BE2C (cell line): Measurements from ENCODE around the gene FGFRL1.

Source experiments
- DNase-seq: peaks from one replicate; pipeline ENCODE4 v3.0.0-alpha.2; 2020
- H3K27me3 ChIP-seq: fragments of 250-450 bp; sonication (Bioruptor Pico); 2 replicates; pipeline ENCODE4 v1.5.1; 2020; ENCODE audit warnings: mild to moderate bottlenecking
- H3K36me3 ChIP-seq: fragments of 250-450 bp; sonication (Bioruptor Pico); 2 replicates; pipeline ENCODE4 v1.5.1; 2020; ENCODE audit warnings: mild to moderate bottlenecking
- H3K4me1 ChIP-seq: fragments of 250-450 bp; sonication (Bioruptor Pico); 2 replicates; pipeline ENCODE4 v1.5.1; 2020
- H3K4me3 ChIP-seq: 2 replicates; pipeline ENCODE4 v1.5.1; 2011; ENCODE audit warnings: low read depth, low read length
- H3K9me3 ChIP-seq: fragments of 250-450 bp; sonication (Bioruptor Pico); 2 replicates; pipeline ENCODE4 v1.5.1; 2020
- TF ChIP-seq, protein P1 (sequence below): IDR thresholded peaks from 2 replicates; pipeline ENCODE4 v1.5.1; 2012; ENCODE audit warnings: mild to moderate bottlenecking, low read depth, low read length

The FGFRL1 gene

DNA sequence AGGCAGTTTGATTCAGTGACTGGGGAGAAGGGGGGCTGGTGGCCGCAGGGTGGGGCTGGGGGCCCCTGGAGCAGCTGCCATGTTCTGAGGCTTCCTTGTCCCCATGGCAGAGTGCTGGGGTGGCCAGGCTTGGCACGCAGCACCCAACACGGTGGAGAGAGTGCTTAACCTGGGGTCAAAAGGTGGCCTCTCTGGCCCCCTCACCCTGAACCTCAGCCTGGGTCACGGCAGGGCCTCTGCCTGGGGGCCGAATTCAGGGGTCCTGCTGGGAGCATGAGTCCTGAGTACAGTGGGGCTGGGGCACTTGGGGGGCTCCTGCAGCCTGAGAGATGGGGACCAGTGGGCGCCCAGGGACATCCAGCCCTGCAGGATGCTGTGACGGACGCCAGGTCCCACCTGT lies 19.9 kb downstream of the FGFRL1 start:
- DNase-seq = no peak
- peaks cover 17% of the 10 kb centered on the region for H3K27me3 ChIP-seq
- TF ChIP-seq, protein P1, sequence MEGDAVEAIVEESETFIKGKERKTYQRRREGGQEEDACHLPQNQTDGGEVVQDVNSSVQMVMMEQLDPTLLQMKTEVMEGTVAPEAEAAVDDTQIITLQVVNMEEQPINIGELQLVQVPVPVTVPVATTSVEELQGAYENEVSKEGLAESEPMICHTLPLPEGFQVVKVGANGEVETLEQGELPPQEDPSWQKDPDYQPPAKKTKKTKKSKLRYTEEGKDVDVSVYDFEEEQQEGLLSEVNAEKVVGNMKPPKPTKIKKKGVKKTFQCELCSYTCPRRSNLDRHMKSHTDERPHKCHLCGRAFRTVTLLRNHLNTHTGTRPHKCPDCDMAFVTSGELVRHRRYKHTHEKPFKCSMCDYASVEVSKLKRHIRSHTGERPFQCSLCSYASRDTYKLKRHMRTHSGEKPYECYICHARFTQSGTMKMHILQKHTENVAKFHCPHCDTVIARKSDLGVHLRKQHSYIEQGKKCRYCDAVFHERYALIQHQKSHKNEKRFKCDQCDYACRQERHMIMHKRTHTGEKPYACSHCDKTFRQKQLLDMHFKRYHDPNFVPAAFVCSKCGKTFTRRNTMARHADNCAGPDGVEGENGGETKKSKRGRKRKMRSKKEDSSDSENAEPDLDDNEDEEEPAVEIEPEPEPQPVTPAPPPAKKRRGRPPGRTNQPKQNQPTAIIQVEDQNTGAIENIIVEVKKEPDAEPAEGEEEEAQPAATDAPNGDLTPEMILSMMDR = no peak
- no peak overlapping the region for H3K4me3 ChIP-seq
- no peaks in the 10 kb centered on the region for H3K36me3 ChIP-seq
- H3K9me3 ChIP-seq = no peaks in the 10 kb centered on the region
- no peaks in the 10 kb centered on the region for H3K4me1 ChIP-seq

DNA sequence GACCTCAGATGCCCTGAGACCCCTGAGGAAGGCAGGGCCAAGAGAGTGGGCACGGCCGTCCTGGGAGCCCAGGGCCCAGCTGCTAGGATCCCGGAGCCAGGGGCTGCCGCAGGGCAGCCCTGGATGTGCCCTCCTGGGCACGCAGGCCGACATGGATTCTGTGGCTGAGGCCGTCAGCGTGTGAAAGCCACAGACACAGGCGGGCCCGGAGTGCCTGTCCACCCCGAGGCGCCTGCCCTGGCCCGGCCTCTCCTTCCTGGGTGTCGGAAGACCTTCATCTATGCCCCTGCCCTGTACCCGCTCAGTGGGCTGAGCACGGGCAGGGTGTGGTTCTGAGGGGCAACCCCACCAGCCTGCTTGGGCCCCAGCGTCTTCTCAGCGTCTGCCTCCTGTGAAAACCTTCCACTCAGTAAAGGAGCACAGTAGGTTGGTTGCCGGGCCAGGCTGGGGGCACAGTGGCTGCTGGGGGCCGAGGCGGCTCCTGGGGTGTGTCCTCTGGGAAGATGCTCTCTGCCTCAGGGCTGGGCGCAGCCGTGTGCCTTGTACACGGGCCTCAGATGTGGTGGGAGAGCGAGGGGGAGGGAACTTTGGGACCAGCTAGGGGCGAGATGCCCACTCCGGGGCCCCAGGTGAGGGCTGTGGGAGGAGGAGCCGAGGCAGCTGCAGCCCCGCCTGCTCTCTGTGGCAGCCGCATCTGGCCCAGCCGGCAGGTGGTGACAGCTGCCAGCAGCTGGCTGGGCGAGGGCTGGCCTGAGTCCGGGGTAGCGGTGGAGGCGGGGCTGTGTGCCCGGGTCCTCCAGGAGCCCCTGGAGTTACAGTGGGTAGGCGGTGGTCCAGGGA lies 20.8 kb downstream of the FGFRL1 start:
- Histone ChIP-seq H3K36me3 (no peaks in the 10 kb centered on the region), H3K4me3 (no peak overlapping the region), H3K9me3 (no peaks in the 10 kb centered on the region), H3K27me3 (peaks cover 17% of the 10 kb centered on the region), H3K4me1 (no peaks in the 10 kb centered on the region)
- peak; percentile 37 for DNase-seq
- TF ChIP-seq, protein P1 = no peak

DNA sequence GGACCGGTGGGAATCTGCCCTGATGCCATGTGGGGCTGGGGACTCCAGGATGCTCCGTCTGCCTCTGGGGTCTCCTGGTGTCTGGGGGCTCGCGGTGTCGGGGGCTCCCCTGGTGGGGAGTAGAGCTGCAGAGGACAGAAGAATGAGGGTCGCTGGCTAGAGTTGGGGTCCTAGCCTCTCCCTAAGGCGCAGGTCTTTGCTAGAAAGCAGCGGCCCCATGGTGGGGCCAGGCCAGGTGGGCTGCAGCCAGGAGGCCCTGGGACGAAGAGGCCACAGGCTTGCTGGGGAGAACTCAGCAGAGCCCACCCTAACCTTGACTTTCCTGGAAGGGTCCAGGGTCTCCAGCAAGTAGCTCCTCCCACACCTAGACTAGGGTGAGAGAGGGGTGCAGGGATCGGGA lies 21.4 kb downstream of the FGFRL1 start:
- no peak for DNase-seq
- Histone ChIP-seq H3K4me1 (no peaks in the 10 kb centered on the region), H3K4me3 (no peak overlapping the region), H3K27me3 (peaks cover 17% of the 10 kb centered on the region), H3K9me3 (no peaks in the 10 kb centered on the region), H3K36me3 (no peaks in the 10 kb centered on the region)
- TF ChIP-seq, protein P1 = no peak

DNA sequence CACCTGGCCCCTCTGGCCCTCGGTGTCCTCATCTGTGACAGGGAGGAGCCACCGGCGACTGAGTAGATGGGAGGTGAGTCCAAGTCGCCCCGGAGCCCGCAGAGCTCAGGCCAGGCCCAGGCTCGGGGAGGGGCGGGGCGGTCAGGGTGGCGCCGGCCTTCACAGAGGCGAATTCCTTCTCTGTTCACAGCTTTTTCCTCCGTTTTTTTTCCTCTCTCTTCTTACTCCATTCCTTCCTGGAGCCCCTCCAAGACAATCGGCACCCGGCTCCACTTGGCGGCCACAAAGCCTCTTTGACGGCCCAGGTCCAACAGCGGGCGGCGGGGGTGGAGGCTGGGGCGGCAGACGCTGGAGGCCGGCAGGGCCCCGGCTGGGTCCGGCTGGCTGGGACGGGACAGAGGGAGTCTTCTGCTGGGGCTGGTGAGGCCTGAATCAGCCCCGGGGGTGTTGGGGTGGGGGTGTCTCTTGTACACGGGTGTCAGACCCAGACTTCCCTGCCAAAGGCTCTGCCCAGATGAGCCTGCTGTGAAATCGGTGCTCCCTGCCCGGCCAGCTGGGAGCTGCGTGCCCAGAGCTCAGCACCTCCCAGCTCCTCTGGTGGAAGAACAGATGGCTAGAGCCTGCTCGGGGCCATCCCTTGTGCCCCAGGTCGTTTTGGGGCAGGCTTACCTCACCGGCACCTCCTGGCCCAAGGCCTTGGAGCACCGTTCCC lies 22.6 kb downstream of the FGFRL1 start:
- Histone ChIP-seq H3K36me3 (no peaks in the 10 kb centered on the region), H3K4me1 (no peaks in the 10 kb centered on the region), H3K4me3 (no peak overlapping the region), H3K9me3 (no peaks in the 10 kb centered on the region), H3K27me3 (peaks cover 17% of the 10 kb centered on the region)
- no peak for DNase-seq
- TF ChIP-seq, protein P1 = no peak

DNA sequence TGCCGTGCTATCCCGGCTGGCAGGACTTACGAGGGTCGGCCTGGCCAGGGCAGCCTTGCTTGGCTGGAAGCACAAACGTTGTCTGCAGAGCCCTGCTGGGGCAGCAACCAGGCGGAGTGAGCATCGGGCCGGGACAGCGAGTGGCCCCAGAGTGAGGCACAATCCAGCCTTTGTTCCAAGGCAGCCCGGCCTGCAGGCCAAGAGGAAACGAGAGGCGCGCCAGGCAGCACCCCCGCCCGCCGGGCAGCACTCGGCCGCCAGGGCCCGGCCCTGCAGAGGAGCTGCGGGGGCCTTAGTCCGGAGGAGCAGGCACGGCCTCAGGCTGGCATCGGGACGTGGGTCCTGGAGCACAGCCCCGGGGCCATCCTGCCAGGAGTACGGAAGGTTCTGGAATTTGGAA lies 24.1 kb downstream of the FGFRL1 start:
- Histone ChIP-seq H3K27me3 (peaks cover 17% of the 10 kb centered on the region), H3K36me3 (no peaks in the 10 kb centered on the region), H3K4me3 (no peak overlapping the region), H3K4me1 (no peaks in the 10 kb centered on the region), H3K9me3 (no peaks in the 10 kb centered on the region)
- DNase-seq = no peak
- TF ChIP-seq, protein P1 = no peak

DNA sequence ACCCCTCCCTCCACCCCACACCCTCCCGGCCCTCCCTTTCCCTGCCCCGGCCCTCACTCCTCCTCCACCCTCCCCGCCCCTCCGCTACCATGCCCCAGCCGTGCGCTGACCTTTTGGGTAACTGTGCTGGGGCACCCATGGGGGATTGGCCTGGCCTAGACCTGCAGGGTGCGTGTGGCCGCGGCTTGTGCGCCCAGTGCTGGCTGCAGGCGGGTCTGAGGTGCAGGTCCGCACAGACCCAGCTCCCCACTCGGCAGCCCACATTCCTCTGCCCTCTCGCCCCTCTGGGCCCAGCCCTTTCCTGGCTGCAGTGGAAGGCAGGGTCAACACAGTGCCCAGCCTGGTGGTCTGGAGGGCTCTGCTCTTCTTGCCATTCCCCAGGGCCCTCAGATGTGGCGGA lies 24.7 kb downstream of the FGFRL1 start:
- TF ChIP-seq, protein P1 = no peak
- DNase-seq = no peak
- Histone ChIP-seq H3K9me3 (no peaks in the 10 kb centered on the region), H3K4me1 (no peaks in the 10 kb centered on the region), H3K4me3 (no peak overlapping the region), H3K36me3 (no peaks in the 10 kb centered on the region), H3K27me3 (peaks cover 17% of the 10 kb centered on the region)
